ENCODE measurements around the gene TEX14.
"Not testable (repeated sequence)": the region's sequence is repeated elsewhere in the genome, so short reads cannot be mapped to it uniquely, and the experiment has no call there.

TEX14 gene

DNA sequence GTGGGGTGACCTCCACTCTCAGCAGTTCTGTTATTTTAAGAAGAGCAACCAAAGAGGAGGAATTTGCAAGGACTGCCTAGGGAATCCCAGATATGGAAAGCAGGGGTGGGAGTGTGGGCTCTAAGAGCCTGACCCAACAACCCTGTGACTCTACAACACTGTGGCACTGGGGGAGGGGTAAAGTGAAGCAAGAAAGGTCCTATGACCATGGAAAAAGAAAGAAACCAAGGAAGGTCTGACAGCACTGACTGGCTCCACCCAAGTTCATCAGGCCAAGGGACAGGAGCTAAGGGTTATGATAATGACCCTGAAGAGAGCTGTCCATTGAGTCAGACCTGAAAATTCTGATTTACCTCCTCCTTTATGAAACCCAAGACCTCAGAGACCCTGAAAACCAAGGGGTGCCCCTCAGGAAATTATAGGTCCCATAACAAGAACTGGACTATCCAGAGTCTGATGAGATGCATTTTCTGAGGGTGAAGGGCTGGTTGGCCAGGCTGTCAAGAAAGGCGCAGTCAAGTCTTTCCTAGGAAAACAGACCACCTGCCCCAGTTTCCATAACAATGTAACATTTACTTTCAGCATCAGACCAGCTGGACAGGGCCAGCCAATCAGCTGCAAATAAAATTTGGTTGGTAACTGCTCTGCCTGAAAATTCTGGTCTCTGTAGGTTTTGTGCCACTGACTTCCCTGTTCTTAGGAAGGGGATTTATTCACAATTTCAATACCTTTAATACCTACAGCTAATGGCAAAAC, 123.6 kb downstream of the TEX14 start:
- no peak for DNase-seq (ENCODE audit: low read depth in 2 of 2)

DNA sequence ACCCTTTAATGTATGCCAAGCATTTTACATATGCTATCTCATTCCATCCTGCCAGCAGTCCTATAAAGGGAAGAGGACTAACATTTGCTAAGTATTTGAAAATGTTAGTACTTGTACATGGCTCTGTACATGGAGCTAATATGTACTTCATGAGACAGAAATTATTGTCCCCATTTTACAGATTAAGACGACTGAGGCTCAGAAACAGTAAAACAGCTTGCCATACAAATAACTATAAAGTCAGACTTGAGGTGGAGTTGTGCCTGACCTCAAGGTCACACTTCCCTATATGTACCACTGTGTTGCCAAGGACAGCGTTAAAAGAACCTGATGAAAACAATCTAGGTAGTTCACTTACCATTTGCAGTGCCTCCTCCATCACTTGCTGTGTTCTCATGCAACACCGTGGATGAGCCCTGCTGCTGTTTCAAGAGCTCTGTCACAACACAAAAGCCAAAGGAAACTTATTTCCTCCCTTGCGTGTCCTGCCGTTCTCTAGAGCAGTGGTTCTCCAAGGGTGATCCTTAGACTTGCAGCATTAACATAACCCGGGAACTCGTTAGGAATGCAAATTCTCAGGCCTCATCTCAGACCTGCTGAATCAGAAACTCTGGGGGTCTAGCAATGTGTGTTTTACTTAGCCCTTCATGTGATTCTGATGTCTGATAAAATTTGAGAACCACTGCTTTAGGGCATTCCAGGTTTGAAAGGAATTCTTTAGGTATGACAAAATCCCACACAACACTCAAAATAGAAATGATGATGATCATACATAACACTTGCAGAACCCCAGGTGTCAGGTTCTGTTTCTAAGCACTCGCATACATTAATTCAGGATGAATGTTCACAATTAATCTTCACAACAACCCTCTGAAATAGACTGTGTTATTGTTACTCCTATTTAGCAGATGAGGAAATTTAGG, 126.2 kb downstream of the TEX14 start:
- DNase-seq (ENCODE audit: low read depth in 2 of 2): no peak

DNA sequence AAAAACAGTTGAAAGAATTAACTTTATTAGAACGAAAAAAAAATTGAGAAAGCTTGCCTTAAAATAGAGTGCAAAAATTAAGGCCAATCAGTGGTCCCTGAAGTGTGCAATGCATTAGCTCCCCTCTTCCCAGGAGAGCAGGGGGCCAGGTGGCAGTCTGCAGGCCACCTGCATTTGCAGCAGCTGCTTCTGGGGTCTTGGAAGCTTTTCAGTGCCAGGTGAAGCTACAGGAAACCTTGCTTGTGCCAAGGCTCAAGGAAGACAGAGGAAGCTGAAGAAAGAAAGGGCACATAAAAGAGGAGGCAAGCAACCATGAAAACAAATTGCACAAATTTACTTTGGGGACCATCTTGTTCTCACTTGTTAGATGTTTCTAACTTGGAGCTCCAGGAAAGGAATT, 126.9 kb downstream of the TEX14 start:
- no peak for DNase-seq (ENCODE audit: low read depth in 2 of 2)

DNA sequence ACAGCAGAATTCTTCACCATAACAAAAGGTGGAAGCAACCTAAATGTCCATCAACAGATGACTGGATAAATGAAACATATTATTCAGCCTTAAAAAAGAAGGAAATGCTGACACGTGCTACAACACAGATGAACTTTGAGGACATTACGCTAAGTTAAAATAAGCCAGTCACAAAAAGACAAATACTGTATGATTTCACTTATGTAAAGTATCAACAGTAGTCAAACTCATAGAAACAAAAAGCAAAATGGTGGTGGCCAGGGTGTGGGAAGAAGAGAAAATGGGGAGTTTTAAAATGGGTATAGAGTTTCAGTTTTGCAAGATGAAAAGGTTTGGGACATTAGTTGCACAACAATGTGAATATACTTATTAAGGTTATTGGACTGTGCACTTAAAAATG, 127.6 kb downstream of the TEX14 start:
- DNase-seq (ENCODE audit: low read depth in 2 of 2): no peak

DNA sequence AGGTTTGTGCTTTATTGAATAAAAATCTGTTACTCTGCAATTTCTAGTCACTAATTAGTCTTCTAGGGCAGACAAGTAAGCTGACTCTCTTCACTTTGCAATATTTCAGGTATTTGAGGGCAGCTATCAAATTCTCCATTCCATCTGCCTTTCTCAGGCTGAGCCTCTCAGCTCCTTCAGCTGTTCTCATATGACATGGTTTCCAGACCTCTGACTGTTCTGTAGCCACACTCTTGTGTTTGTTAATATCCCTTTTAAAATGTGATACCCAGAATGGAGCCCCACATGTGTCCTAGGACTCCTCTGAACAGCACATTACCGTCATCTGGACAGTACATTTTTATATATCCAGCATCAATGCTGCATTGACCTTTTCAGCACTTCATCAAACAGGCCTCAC, 131.3 kb downstream of the TEX14 start:
- no peak for DNase-seq (ENCODE audit: low read depth in 2 of 2)

DNA sequence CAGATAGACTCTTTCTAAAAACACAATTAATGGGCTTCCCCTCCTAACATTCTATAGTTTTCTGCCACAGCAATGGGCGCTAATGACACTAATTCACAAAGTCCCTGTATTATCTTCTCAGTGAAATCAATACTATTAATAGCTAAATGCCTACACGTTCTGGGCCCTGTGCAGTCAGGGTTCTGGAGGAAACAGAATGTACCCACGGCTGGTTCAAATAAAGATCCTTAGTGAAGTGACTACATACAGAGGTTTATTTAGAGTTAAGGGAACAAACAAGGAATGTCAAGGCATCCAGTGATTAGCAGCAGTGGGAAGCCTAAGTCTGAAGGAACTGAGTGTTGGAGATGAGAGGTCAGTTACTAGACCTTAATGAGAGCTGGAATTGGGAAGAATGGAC, 133.9 kb downstream of the TEX14 start:
- DNase-seq (ENCODE audit: low read depth in 2 of 2): no peak

DNA sequence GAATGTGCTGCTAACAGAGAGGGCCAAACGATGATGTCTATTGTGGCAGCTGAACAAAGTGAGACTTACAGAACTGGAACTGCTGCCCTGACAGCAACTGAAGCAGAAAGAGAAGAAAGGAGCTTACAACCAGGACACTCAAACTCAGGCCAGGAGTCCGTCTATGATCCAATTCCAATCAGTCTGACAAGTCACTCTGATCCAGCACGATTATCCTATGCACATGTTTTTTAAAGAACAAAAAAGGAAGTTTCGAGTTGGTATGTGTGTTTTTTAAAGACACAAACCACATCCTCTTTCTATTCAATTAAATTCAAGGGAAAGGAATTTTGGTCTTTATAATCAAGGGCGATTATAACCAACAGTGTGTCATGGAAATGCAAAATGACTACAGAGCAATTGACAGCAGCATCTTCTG, 135.0 kb downstream of the TEX14 start:
- no peak for DNase-seq (ENCODE audit: low read depth in 2 of 2)

DNA sequence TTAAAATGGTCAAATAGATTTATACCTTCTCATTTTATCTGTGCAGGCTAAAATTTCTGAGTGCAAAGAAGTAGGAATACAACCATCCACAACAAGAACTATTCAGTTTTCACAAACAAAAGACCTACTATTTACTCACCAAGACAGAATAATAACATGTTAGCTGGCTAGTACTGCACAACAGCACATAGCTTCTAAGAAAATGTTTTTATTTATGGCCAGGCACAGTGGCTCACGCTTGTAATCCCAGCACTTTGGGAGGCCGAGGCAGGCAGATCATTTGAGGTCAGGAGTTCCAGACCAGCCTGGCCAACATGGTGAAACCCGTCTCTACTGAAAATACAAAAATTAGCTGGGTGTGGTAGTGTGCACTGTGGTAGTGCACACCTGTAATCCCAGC, 136.7 kb downstream of the TEX14 start:
- not testable (repeated sequence) for DNase-seq (ENCODE audit: low read depth in 2 of 2)

DNA sequence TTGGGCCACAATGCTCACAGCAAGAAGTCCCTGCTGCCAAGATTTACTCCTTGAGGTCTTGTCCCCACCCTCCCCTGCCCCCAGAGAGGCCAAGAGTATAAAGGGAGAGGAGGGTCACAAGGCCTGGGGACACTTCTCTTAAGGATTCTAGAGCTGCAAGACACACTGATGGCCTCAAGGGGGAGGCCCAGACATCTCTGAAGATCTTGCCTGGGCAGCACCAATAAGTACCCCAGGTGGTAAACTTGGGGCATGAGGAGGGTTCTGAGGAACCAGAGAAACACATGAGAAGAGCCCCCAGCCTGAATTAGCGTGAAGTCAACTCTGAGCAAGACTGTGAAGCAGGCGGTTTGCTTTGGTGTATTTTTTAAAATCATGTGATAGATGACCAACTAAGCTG, 150.6 kb downstream of the TEX14 start:
- no peak for DNase-seq (ENCODE audit: low read depth in 2 of 2)

DNA sequence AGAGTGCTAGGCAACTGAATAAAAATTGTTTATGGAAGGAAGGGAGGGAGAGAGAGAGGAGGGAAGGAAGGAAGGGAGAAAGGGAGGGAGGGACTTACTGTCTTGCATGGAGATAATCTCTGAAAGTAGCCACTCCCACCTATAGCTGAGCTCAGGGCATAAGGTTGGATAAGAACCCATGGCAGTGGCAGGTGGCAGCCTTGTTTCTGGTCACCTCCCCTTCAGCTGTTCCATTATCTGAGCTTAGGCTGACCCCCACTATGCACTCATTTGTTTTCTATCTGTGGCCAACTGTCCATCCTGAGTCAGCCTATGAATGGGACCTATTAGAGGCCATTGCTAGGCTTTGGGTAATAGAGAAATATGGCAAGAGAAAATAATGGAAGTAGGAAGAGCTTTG, 152.1 kb downstream of the TEX14 start:
- no peak for DNase-seq (ENCODE audit: low read depth in 2 of 2)

DNA sequence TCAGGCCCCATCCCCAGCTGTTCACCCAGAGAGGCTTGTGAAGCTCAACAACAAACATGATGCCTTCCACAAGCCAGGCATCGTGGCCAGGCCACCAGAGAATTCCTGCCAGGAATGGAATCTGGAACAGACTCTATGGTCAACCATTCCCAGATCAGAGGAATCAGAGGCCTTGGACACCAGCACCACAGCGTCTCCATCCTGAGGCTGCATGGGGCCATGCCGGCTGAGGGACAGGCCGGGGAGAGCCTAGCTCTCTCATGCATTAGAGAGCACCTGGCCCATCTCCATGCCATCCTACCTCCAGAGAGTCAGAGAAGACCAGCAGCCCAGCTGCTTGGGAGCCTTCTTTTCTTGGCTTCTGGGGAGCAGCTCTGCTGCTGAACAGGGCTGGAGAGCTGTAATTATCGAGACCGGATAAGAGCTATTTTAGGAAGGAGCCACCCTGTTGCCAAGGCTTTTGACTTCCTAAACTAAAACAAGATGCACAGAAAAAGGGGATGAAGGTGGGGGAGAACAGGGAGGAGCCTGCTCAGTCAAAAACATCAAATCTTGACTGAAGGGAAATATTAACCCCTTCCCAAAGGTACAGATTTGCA, 152.9 kb downstream of the TEX14 start:
- no peak for DNase-seq (ENCODE audit: low read depth in 2 of 2)

DNA sequence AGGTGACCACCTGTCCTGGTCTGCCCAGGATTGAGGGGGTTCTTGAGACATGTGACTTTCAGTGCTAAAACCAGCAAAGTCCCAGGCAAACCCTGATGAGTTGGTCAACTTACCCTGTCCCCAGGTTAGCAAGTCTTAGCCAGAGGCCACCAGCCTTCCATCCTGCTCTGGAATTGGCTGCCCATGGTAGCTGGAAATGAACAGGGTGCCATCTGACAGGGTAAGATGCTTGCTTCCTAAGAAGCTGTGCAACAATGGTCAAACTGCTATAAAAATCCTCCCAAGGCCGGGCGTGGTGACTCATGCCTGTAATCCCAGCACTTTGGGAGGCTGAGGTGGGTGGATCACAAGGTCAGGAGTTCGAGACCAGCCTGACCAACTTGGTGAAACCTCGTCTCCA, 154.6 kb downstream of the TEX14 start:
- no peak for DNase-seq (ENCODE audit: low read depth in 2 of 2)

DNA sequence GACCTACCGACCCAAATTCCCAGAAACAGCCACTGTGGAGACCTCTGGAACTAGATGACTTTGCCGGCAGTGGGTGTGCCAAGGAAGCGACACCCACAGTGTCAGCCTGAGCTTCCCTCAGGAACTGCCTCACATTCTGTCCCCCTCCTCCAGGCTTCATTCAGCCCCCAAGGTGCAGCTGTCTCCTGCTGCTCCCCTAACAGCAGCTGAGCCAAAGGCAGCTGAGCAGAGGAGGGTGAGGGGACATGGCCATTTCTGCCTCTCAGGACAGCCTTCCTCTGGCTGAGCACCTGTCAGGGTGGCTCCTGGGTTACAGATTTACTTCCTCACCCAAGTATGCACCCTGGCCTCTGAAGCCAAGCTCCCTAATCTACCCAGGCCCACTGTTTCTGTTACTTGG, 155.3 kb downstream of the TEX14 start:
- DNase-seq (ENCODE audit: low read depth in 2 of 2): no peak

DNA sequence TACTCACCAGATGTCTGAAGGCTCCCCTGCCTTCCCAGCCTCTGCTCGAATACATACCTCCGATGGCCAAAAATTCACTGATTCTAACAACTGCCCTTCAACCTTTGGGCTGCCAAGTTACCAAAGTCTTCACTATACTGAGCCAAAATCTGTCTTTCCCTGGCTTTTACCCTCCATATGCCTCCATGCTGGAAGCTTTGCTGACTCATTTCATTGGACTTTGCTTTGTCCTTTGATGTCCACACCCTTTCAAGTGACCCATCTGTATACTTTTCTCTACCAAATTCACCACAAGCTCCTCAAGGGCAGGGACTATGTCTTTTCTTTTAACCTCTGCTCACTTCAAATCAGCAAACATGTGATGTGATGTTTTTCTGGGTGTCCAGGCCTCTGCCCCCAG, 156.4 kb downstream of the TEX14 start:
- no peak for DNase-seq (ENCODE audit: low read depth in 2 of 2)

DNA sequence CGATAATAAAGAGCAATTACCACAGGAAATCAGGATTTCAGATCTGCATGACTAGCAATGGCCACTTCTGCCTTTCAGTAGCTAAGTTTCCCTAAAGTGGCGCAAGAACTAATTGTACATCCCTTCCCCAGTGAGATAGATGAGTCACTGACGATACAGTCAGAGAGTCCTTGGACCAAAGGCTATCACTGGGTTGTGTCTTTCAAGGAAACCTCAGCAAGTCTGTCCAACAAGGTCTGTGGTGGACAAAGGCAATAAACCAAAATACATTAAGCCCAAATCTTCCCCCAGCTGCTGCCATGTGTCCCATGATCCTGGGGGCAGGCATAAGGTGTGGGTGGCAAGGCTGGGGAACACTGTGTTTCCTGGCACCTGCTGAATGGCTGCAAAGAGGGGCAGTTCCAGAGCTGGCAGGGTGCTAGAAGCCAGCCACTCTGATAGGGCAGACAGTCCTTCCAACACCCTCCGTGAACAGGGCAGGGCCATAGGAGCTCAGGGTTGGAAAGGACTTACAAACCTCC, 156.9 kb downstream of the TEX14 start:
- DNase-seq (ENCODE audit: low read depth in 2 of 2): no peak

DNA sequence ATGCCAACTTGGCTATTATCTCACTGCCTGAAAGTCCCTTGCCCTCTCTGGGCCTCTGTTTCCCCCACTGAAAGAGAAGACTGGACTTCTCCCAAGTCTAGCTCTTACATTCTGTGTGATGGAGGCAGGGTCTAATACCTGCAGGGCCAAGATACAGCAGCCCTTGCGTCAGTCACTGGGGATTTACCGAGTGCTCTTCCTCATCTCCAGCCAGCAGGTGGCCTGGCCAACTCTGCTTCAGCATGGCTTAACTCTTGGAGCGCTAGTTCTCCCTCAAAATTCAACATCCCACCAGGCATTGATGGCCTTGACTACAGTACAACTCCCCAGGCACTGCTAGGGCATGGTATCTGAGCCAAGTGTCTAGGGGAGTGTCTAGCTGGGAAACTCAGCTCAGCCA, 157.5 kb downstream of the TEX14 start:
- no peak for DNase-seq (ENCODE audit: low read depth in 2 of 2)

DNA sequence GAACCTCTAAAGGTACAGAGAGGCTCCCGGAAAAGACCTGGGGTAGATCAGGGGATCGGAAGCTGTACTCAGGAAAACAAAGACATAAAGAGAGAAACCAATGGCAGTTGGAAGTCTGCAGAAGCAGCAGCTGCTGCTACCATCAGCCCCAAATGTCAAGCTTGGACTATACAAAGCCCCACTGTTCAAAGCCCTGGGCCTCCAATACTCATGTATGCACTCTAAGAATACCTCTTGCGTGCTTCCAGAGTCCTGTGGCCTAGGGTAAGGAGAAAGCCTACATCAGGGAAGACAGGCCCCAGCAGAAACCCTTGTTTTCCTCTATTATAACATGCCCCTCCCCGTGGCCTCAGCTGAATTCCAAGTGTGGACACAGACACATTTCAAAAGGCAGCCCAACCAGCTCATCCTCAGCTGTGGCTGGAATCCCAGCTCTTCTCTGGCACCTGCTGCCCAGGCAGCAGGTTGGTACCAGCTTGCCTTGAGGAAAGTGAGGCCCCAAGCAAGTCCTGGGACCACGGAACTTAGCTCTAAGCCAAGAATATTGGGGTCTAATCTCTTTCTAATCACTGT, 158.1 kb downstream of the TEX14 start:
- no peak for DNase-seq (ENCODE audit: low read depth in 2 of 2)

DNA sequence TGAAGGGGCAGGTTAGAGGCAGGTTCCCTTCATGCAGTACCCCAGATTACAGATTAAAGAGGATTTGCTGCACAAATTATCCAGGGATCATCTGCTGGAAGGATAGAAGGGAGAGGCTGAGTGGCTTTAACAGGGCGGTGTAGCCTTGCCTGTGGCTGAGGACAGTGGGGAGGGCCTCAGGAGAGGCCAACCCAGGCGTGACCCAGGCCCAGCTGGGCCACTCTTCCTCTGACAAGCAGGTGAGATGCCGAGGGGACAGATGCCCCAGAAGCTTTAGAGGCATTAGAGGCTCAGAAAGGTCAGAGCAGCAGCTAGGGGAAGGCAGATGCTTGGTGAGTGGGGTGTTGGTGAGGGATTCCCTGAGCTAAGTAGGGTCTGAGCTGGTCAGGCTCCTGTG, 159.3 kb downstream of the TEX14 start:
- DNase-seq (ENCODE audit: low read depth in 2 of 2): no peak

DNA sequence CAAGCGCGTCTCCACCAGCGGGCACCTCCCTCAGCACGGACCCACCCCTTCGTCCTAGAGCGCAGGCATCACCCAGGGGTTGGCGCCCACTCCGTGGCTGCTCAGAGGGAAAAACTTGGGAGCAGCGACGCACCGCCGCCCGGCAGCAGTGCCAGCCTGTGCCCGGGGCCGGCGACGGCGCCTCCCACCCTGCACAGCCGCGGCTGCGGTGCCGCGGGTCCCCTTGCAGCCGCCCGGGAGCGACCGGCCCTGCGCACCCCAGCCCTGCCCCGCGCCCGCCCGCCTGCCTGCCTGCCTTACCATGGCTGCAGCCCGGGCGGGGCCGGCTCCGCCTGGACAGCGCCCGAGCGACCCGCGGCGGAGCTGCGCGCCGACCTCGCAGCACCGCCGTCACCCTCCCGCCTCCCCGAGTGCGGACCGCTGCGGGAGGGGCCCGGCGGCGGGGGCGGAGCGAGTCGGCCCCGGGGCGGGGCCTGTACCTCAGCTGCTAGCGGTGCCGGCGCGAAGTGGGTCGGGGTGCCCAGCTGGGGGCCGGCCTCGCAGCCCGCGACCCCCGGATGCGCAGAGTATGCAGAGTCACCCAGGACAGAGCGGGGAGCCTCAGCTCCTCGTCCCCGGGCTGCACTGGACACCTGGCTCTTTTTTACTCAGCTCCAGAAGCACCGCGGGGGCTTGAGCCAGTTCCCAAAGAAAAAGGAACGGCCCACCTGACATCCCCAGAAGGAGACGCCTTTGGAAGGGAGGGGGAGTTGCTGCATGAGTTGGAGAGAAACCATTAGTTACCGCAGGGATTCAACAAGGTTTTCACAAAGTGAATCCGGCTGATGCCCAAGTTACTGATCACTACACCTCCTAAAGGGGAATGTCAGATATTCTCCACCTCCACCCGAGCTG, 159.9 kb downstream of the TEX14 start:
- no peak for DNase-seq (ENCODE audit: low read depth in 2 of 2)

DNA sequence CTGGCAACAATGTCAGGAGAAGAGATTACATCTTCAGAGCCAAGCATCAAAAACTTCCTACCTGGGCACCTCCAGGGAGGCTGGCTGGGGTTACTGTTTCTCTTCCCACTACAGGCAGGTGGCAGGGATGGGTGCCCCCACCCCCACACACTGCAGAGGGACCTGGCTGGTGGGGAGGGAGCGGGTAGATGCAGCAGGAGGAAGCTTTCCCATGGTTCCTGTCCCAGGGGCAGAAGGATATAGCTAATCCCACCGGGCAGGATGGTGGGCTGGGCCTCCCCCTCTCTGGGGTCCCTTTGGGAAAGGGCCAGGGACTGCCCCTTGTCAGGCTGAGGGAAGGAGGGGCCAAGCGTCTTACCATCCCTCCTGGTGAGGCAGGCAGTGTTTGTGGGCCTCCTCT, 160.7 kb downstream of the TEX14 start:
- no peak for DNase-seq (ENCODE audit: low read depth in 2 of 2)

DNA sequence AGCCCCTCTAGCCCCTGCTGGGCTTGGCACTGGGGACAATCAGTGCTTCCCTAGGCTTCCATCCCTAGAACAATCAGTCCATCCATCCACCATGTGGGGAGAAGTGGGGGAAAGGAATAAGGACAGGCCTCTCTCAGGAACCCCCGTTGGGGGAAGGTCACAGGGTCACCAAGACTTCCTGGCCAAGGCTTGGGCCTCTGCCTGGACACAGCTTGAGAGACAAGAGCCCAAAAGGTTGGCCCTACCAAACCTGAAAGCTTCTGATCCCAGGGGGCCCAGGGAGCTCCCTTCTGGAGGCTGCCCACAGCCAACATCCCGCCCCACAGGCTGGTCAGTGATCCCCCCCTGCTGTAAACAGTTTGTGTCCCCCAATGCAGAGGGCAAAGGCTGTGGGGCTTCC, 161.2 kb downstream of the TEX14 start:
- no peak for DNase-seq (ENCODE audit: low read depth in 2 of 2)
